GM19463 (cell line): ENCODE measurements around the gene NFKBIA.
"Not testable (repeated sequence)": the region's sequence is repeated elsewhere in the genome, so short reads cannot be mapped to it uniquely, and the experiment has no call there.

Experiments
- ATAC-seq: cut with Tn5 transposase; IDR thresholded peaks from one replicate; pipeline ENCODE4 v1.9.1; 2021; ENCODE audit warnings: mild to moderate bottlenecking, moderate library complexity; ENCODE audit not compliant: unreplicated experiment

The NFKBIA gene

GRCh38 chr14:35404449-35405303 lies at the start of gene NFKBIA:
TSS of gene NFKBIA (minus strand) at chr14:35404749. CDS start at chr14:35404644, 105 bp downstream.
- ATAC-seq, result peak; percentile 49

- no peak for ATAC-seq
Measured at GRCh38 chr14:35446450-35446849, 41.9 kb upstream of the NFKBIA start.

- no peak for ATAC-seq
Measured at GRCh38 chr14:35444104-35444503, 39.6 kb upstream of the NFKBIA start.

GRCh38 chr14:35441160-35441559 lies 36.6 kb upstream of the NFKBIA start:
- no peak for ATAC-seq

GRCh38 chr14:35438910-35439713 lies 34.6 kb upstream of the NFKBIA start:
- ATAC-seq, result peak; percentile 51

- ATAC-seq, result not testable (repeated sequence)
Measured at GRCh38 chr14:35438492-35438891, 33.9 kb upstream of the NFKBIA start.

- ATAC-seq, result no peak
Measured at GRCh38 chr14:35435177-35435576, 30.6 kb upstream of the NFKBIA start.

- ATAC-seq, result no peak
Measured at GRCh38 chr14:35433826-35434225, 29.3 kb upstream of the NFKBIA start.

- no peak for ATAC-seq
Measured at GRCh38 chr14:35430459-35431199, 26.1 kb upstream of the NFKBIA start.

- no peak for ATAC-seq
Measured at GRCh38 chr14:35429951-35430350, 25.4 kb upstream of the NFKBIA start.

- ATAC-seq, result no peak
Measured at GRCh38 chr14:35425850-35426249, 21.3 kb upstream of the NFKBIA start.

- ATAC-seq, result no peak
Measured at GRCh38 chr14:35423621-35424020, 19.1 kb upstream of the NFKBIA start.

- no peak for ATAC-seq
Measured at GRCh38 chr14:35420036-35420811, 15.7 kb upstream of the NFKBIA start.

- ATAC-seq, result no peak
Measured at GRCh38 chr14:35419429-35419841, 14.9 kb upstream of the NFKBIA start.

GRCh38 chr14:35418093-35418492 lies 13.5 kb upstream of the NFKBIA start:
- ATAC-seq, result no peak

- peak; percentile 63 for ATAC-seq
Measured at GRCh38 chr14:35416108-35416750, 11.7 kb upstream of the NFKBIA start.

GRCh38 chr14:35414365-35414764 lies 9.8 kb upstream of the NFKBIA start:
- ATAC-seq, result no peak

- ATAC-seq, result no peak
Measured at GRCh38 chr14:35412272-35413056, 7.9 kb upstream of the NFKBIA start.

- no peak for ATAC-seq
Measured at GRCh38 chr14:35410858-35411257, 6.3 kb upstream of the NFKBIA start.
